Kidney (tissue), 14 donors: ENCODE data around the gene KLK10. TPM values are rescaled to one million over a fixed set of nuclear protein-coding genes. Genes with fewer than 3 reads are reported as not detected.

Source experiments
- DNase-seq, 5 donors: peaks; one replicate each; pipeline ENCODE4 v3.0.0-alpha.2; 2013 to 2020
- FAIRE-seq: peaks from 2 replicates; lab custom pipeline; 2012; peaks lifted over from hg19 to GRCh38; lab: Jason Lieb, UNC
- H3K27ac ChIP-seq, 2 donors: one replicate each; pipeline ENCODE4 v1.7.0; 2013; ENCODE audit warnings: low read depth in 2 of 2, low read length in 2 of 2, inconsistent platforms in 1 of 2
- H3K27me3 ChIP-seq: one replicate; pipeline ENCODE4 v1.7.1; 2013; ENCODE audit warnings: low read length, inconsistent platforms; ENCODE audit not compliant: control insufficient read depth, insufficient read depth
- H3K36me3 ChIP-seq, 3 donors: one replicate each; pipeline versions ENCODE4 v1.7.0 to v1.7.1; 2013; ENCODE audit warnings: low read length in 3 of 3, control low read depth in 1 of 3, inconsistent platforms in 1 of 3; ENCODE audit not compliant: insufficient read depth in 3 of 3, control insufficient read depth in 2 of 3
- H3K4me1 ChIP-seq, 3 donors: one replicate each; pipeline versions ENCODE4 v1.7.0 to v1.7.1; 2013; ENCODE audit warnings: low read length in 3 of 3, inconsistent platforms in 1 of 3, low read depth in 1 of 3; ENCODE audit not compliant: control insufficient read depth in 2 of 3, insufficient read depth in 2 of 3
- H3K4me3 ChIP-seq, 3 donors: one replicate each; pipeline versions ENCODE4 v1.7.0 to v1.8.1; 2013; ENCODE audit warnings: low read length in 3 of 3, control low read depth in 1 of 3, inconsistent platforms in 1 of 3
- H3K9ac ChIP-seq, 3 donors: one replicate each; pipeline versions ENCODE4 v1.7.0 to v1.7.1; 2013; ENCODE audit warnings: low read length in 3 of 3, control low read depth in 1 of 3, inconsistent platforms in 1 of 3
- H3K9me3 ChIP-seq, 3 donors: one replicate each; pipeline versions ENCODE4 v1.7.0 to v1.7.1; 2013; ENCODE audit warnings: low read length in 3 of 3, control low read depth in 1 of 3, inconsistent platforms in 1 of 3; ENCODE audit not compliant: control insufficient read depth in 2 of 3, insufficient read depth in 1 of 3
- intact Hi-C: fragments of 100-400 bp; cut with DNase I; formaldehyde crosslinking; loops from one replicate; pipeline ENCODE4 v1.11.1; 2022
- polyA plus RNA-seq: library from polyadenylated mRNA; stranded (reverse); fragments of 350-450 nt; fragmentation: Illumina TruSeq; extraction: RNeasy Lipid Tissue Mini Kit (QIAGEN cat#74804); gene quantifications from one replicate; pipeline ENCODE4 v1.2.3, GENCODE V29; 2014; ENCODE audit warnings: low read depth, low replicate concordance; ENCODE audit not compliant: insufficient read depth
- total RNA-seq: library from RNA; stranded (reverse); fragmentation: NEBNext Ultra II Directional; extraction: Animal tissue kit (Norgen Biotek cat#: 25700); gene quantifications from one replicate; pipeline ENCODE4 v1.2.1, GENCODE V29; 2021
- TF ChIP-seq, protein P1 (sequence below): IDR thresholded peaks from 3 replicates; pipeline ENCODE4 v1.5.1; 2012; ENCODE audit warnings: mild to moderate bottlenecking, moderate library complexity, borderline replicate concordance; ENCODE audit not compliant: insufficient read depth; ENCODE audit errors: extremely low read depth
- donor health status: control.
- donor health status: control.
- donor health status: control.
- donor health status: control.
- donor health status: control.
- donor health status: DM: yes; HTN: yes; CAD: no.
- donor health status: Normal renal cell carcinoma (clear cell type).

Gene KLK10
- total and polyA plus RNA-seq, 2 donors from 2014 or later = 0.63 TPM; not detected in 1

DNA sequence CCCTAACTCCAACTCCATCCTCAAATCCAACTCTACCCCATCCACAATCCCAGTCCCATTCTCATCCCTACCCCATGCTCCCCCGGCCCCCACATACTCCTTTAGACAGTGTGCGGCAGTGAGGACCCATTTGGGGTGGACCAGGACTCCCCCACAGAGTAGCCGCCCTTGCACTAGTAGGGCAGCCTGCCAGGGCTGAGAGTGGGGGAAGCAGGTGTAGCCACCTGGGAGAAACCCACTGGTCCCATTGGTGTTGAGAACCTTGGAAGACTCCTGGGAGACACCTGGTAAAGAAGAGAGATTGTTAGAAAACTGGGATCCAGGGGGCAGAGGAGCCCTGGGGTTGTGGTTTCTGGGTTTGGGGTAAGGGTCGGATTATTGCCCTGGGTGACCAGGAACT, 40.8 kb upstream of the KLK10 start:
- DNase-seq (no peak), FAIRE-seq (no peak)
- intact Hi-C loops = no loop called here
- Histone ChIP-seq H3K36me3 (no peaks in the 10 kb centered on the region), H3K9me3 (no peaks in the 10 kb centered on the region), H3K27ac (no peak overlapping the region), H3K27me3 (no peaks in the 10 kb centered on the region), H3K9ac (no peak overlapping the region), H3K4me3 (no peak overlapping the region), H3K4me1 (no peaks in the 10 kb centered on the region)
- TF ChIP-seq, protein P1, sequence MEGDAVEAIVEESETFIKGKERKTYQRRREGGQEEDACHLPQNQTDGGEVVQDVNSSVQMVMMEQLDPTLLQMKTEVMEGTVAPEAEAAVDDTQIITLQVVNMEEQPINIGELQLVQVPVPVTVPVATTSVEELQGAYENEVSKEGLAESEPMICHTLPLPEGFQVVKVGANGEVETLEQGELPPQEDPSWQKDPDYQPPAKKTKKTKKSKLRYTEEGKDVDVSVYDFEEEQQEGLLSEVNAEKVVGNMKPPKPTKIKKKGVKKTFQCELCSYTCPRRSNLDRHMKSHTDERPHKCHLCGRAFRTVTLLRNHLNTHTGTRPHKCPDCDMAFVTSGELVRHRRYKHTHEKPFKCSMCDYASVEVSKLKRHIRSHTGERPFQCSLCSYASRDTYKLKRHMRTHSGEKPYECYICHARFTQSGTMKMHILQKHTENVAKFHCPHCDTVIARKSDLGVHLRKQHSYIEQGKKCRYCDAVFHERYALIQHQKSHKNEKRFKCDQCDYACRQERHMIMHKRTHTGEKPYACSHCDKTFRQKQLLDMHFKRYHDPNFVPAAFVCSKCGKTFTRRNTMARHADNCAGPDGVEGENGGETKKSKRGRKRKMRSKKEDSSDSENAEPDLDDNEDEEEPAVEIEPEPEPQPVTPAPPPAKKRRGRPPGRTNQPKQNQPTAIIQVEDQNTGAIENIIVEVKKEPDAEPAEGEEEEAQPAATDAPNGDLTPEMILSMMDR = no peak

DNA sequence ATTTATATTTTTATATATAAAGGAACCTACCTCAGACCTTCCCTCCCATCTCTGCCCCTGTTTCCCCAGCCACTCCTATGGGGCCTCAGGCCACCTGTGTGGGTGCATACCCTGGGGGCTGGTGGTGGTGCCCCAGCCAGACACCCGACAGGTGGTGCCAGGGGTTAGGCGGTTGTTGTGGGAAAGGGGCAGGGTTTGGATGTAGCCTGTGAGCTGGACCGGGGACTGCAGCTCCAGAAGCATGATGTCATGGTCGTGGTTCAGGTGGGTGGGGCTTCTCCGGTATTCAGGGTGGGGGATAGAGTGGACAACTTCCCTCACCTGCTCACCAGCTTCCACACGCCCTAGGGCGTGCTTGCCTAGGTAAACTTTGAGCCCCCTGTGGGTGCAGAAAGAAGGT, 40.2 kb upstream of the KLK10 start:
- DNase-seq = no peak
- TF ChIP-seq, protein P1 = no peak
- H3K27ac ChIP-seq = no peak overlapping the region
- H3K9me3 ChIP-seq = no peaks in the 10 kb centered on the region
- no peak overlapping the region for H3K4me3 ChIP-seq
- intact Hi-C loops = no loop called here
- no peaks in the 10 kb centered on the region for H3K27me3 ChIP-seq
- no peak overlapping the region for H3K9ac ChIP-seq
- no peak for FAIRE-seq
- no peaks in the 10 kb centered on the region for H3K36me3 ChIP-seq
- H3K4me1 ChIP-seq = no peaks in the 10 kb centered on the region

DNA sequence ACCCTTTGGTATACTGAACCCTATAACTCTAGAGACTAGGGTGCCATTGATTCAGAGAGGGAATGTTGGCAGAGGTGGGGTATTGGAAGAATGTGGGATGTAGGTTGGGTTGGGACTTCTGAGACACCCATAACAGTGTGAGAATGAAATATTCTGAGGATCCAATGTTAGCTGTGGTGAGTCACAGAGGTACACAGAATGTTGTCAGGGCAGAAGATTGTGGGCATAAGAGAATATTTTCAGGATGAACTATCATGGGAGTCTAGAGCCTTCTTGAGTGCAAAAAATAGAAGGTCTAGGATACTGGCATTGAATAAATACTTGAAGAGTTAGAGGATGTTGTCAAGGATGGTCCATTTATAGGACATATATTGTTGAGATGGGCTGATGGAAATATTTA, 36.4 kb upstream of the KLK10 start:
- no peaks in the 10 kb centered on the region for H3K4me1 ChIP-seq
- no peaks in the 10 kb centered on the region for H3K36me3 ChIP-seq
- intact Hi-C loops = no loop called here
- DNase-seq (no peak), FAIRE-seq (no peak)
- no peaks in the 10 kb centered on the region for H3K27me3 ChIP-seq
- TF ChIP-seq, protein P1 = no peak
- H3K4me3 ChIP-seq = no peak overlapping the region
- H3K27ac ChIP-seq = no peak overlapping the region
- no peaks in the 10 kb centered on the region for H3K9me3 ChIP-seq
- H3K9ac ChIP-seq = no peak overlapping the region

DNA sequence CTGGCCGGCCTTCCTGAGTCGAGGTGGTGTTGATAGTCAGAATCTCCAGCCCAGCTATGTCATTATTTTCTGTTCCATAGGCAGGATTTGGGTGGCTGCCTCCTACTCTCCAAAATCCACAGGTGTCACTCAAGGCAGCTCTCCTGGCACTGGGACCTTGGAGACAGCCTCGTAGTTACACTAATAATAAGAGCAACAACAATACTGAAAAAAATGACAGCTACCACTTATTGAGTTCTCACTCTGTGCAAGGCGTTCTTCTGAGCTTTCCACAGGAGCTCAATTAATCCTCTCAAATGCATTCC, 27.5 kb upstream of the KLK10 start:
- FAIRE-seq (no peak), DNase-seq (no peak)
- Histone ChIP-seq H3K27ac (no peak overlapping the region), H3K4me3 (no peak overlapping the region), H3K9ac (no peak overlapping the region), H3K36me3 (no peaks in the 10 kb centered on the region), H3K9me3 (peaks cover 0 to 3% (median 0%) of the 10 kb centered on the region in 3 donors), H3K4me1 (no peaks in the 10 kb centered on the region), H3K27me3 (no peaks in the 10 kb centered on the region)
- intact Hi-C loops = no loop called here
- TF ChIP-seq, protein P1 = no peak
